ENCODE data around the gene KCNAB1.

KCNAB1 gene

GRCh38 chr3:156413293-156413892 is 293.0 kb downstream of the KCNAB1 start:
- DNase-seq (ENCODE audit: low read depth): no peak

- DNase-seq (ENCODE audit: low read depth): no peak
Measured at GRCh38 chr3:156416846-156417558, 296.6 kb downstream of the KCNAB1 start.

- DNase-seq (ENCODE audit: low read depth): no peak
Measured at GRCh38 chr3:156417559-156418132, 297.3 kb downstream of the KCNAB1 start.

- no peak for DNase-seq (ENCODE audit: low read depth)
Measured at GRCh38 chr3:156418428-156418827, 298.1 kb downstream of the KCNAB1 start.

GRCh38 chr3:156421534-156421933 is 301.2 kb downstream of the KCNAB1 start:
- DNase-seq (ENCODE audit: low read depth): no peak

- DNase-seq (ENCODE audit: low read depth): no peak
Measured at GRCh38 chr3:156424758-156425157, 304.4 kb downstream of the KCNAB1 start.

GRCh38 chr3:156425651-156426050 is 305.3 kb downstream of the KCNAB1 start:
- DNase-seq (ENCODE audit: low read depth): no peak

GRCh38 chr3:156429125-156429524 is 308.7 kb downstream of the KCNAB1 start:
- DNase-seq (ENCODE audit: low read depth): no peak

- no peak for DNase-seq (ENCODE audit: low read depth)
Measured at GRCh38 chr3:156431334-156432124, 311.2 kb downstream of the KCNAB1 start.

- DNase-seq (ENCODE audit: low read depth): no peak
Measured at GRCh38 chr3:156432563-156432962, 312.2 kb downstream of the KCNAB1 start.

- DNase-seq (ENCODE audit: low read depth): no peak
Measured at GRCh38 chr3:156433138-156433537, 312.8 kb downstream of the KCNAB1 start.

GRCh38 chr3:156433910-156434309 is 313.5 kb downstream of the KCNAB1 start:
- DNase-seq (ENCODE audit: low read depth): no peak

- no peak for DNase-seq (ENCODE audit: low read depth)
Measured at GRCh38 chr3:156434921-156435320, 314.5 kb downstream of the KCNAB1 start.

GRCh38 chr3:156443079-156443478 is 322.7 kb downstream of the KCNAB1 start:
- no peak for DNase-seq (ENCODE audit: low read depth)

GRCh38 chr3:156445117-156446090 is 325.0 kb downstream of the KCNAB1 start:
- no peak for DNase-seq (ENCODE audit: low read depth)

- no peak for DNase-seq (ENCODE audit: low read depth)
Measured at GRCh38 chr3:156448300-156448699, 327.9 kb downstream of the KCNAB1 start.

GRCh38 chr3:156449710-156450574 is 329.6 kb downstream of the KCNAB1 start:
- DNase-seq (ENCODE audit: low read depth): no peak

- no peak for DNase-seq (ENCODE audit: low read depth)
Measured at GRCh38 chr3:156455839-156456238, 335.5 kb downstream of the KCNAB1 start.

GRCh38 chr3:156456771-156457224 is 336.4 kb downstream of the KCNAB1 start:
- no peak for DNase-seq (ENCODE audit: low read depth)

GRCh38 chr3:156459434-156459833 is 339.1 kb downstream of the KCNAB1 start:
- no peak for DNase-seq (ENCODE audit: low read depth)
